ENCODE results near the gene ZFYVE9. TPM values are rescaled to one million over a fixed set of nuclear protein-coding genes. Genes with fewer than 3 reads are reported as not detected.

ZFYVE9 gene
- total RNA-seq, 1 experiment from 2014 or later, result 28.4 TPM

DNA sequence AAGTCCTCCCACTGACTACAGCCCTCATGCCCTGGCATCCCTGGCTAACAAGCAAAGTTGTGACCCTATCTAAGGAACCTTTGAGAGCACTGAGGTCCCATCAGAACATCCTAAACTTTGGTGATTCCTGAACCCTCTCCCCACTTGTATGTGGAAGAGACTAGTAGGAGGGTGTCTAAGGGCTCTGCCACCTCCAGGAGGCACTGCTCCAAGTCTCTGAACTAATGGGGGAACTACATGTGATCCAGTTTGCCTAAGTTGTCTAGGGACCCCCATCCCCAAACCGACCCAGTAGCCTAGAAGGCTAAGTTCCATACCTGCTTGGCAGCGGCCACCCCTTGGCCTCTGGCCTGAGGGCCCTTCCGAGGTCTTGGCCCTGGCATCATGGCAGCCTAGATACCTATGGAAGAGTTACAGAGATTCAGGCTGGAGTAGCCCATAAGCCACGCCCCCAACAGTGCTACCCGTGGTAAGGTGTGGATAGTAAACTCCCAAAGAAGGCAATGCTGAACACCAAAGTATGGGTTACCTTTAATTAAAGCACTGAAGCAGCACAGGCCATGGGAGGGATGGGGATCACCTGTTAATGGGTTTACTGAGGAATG, 222.4 kb downstream of the ZFYVE9 start:
- H3K9ac ChIP-seq (ENCODE audit: extremely low read depth, insufficient read length, low read length), result no peak overlapping the region
- H3K9me3 Mint-ChIP-seq, result no peaks in the 10 kb centered on the region

More for the DNA sequence above, 222.4 kb downstream of the ZFYVE9 start:
- Histone ChIP-seq H4K5ac (ENCODE audit: insufficient read length, low read depth, low read length) (no peak overlapping the region), H2BK20ac (ENCODE audit: low read depth, low read length, poor library complexity, severe bottlenecking) (no peak overlapping the region), H3K27ac (ENCODE audit: insufficient read length, low read depth, low read length) (no peak overlapping the region), H4K8ac (replicated peaks; ENCODE audit: insufficient read length, low read depth, low read length) (no peak overlapping the region), H4K20me1 (ENCODE audit: control insufficient read depth, insufficient read depth, insufficient read length) (no peaks in the 10 kb centered on the region), H3K79me2 (ENCODE audit: insufficient read depth, low read length) (no peaks in the 10 kb centered on the region), H2BK15ac (ENCODE audit: low read depth, low read length) (no peak overlapping the region), H3T11ph (ENCODE audit: low read length) (no peak overlapping the region), H2BK120ac (ENCODE audit: low read depth, low read length, poor library complexity, severe bottlenecking) (no peak overlapping the region), H3K56ac (ENCODE audit: insufficient read length, low read depth, low read length) (no peak overlapping the region), H3K23me2 (ENCODE audit: insufficient read length, low read depth, low read length, poor library complexity, severe bottlenecking) (peaks cover 5% of the 10 kb centered on the region), H3K4me2 (ENCODE audit: insufficient read depth, insufficient read length, low read length) (no peak overlapping the region), H3K27me3 (ENCODE audit: insufficient read depth, low read length) (no peaks in the 10 kb centered on the region), H2BK5ac (ENCODE audit: insufficient read length, low read length) (no peak overlapping the region), H2AK5ac (ENCODE audit: insufficient read length, low read length) (no peak overlapping the region), H3K14ac (ENCODE audit: insufficient read depth, low read length) (no peak overlapping the region), H3K4me1 (ENCODE audit: insufficient read depth, low read length) (no peaks in the 10 kb centered on the region), H3K4ac (ENCODE audit: low read depth, low read length) (no peak overlapping the region), H3K9me3 (ENCODE audit: control insufficient read depth, low read depth, low read length) (no peaks in the 10 kb centered on the region), H2BK12ac (ENCODE audit: insufficient read length, low read depth, low read length) (no peak overlapping the region), H2AFZ (ENCODE audit: low read length) (no peak overlapping the region), H4K91ac (ENCODE audit: insufficient read length, low read depth, low read length) (no peak overlapping the region), H3K79me1 (ENCODE audit: insufficient read depth, low read depth, low read length, poor library complexity, severe bottlenecking) (no peaks in the 10 kb centered on the region), H3K18ac (ENCODE audit: insufficient read length, low read depth, low read length) (no peak overlapping the region), H3K23ac (ENCODE audit: insufficient read length, low read depth, low read length) (no peak overlapping the region)
- Mint-ChIP-seq H3K27me3 (ENCODE audit: low read depth) (no peaks in the 10 kb centered on the region), H3K4me1 (peaks cover 28 to 29% of the 10 kb centered on the region in 2 experiments), H3K27ac (no peak overlapping the region; a peak in 1 of 7 replicates), H3K36me3 (ENCODE audit: insufficient read depth in 1 of 3, low read depth in 3 of 3) (peaks cover 13 to 47% (median 38%) of the 10 kb centered on the region in 3 experiments), H3K4me3 (peak overlapping the region; percentile 89 to 91)
- no CpG with 5 or more reads among the region's 5 CpGs for WGBS (ENCODE audit: extremely low coverage, insufficient read length, low lambda C conversion rate)
- peak; percentile 38 for DNase-seq
- TF ChIP-seq, protein P1, sequence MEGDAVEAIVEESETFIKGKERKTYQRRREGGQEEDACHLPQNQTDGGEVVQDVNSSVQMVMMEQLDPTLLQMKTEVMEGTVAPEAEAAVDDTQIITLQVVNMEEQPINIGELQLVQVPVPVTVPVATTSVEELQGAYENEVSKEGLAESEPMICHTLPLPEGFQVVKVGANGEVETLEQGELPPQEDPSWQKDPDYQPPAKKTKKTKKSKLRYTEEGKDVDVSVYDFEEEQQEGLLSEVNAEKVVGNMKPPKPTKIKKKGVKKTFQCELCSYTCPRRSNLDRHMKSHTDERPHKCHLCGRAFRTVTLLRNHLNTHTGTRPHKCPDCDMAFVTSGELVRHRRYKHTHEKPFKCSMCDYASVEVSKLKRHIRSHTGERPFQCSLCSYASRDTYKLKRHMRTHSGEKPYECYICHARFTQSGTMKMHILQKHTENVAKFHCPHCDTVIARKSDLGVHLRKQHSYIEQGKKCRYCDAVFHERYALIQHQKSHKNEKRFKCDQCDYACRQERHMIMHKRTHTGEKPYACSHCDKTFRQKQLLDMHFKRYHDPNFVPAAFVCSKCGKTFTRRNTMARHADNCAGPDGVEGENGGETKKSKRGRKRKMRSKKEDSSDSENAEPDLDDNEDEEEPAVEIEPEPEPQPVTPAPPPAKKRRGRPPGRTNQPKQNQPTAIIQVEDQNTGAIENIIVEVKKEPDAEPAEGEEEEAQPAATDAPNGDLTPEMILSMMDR (conservative IDR thresholded peaks at IDR 0.05), result peak; percentile 42
